ENCODE measurements around the gene SEC14L3.

SEC14L3 gene

GRCh38 chr22:30471616-30472318 is at the start of gene SEC14L3:
Gene SEC14L3, minus strand, starts transcription at chr22:30472017. Its CDS starts 59 bp downstream, at chr22:30471958.
- DNase-seq (ENCODE audit: low read depth in 2 of 2), result no peak

GRCh38 chr22:30519842-30520425 is 48.1 kb upstream of the SEC14L3 start:
- no peak for DNase-seq (ENCODE audit: low read depth in 2 of 2)

GRCh38 chr22:30516731-30517130 is 44.9 kb upstream of the SEC14L3 start:
- DNase-seq (ENCODE audit: low read depth in 2 of 2), result no peak

- DNase-seq (ENCODE audit: low read depth in 2 of 2), result no peak
Measured at GRCh38 chr22:30516273-30516672, 44.5 kb upstream of the SEC14L3 start.

GRCh38 chr22:30514252-30514651 is 42.4 kb upstream of the SEC14L3 start:
- DNase-seq (ENCODE audit: low read depth in 2 of 2), result no peak

GRCh38 chr22:30513462-30513861 is 41.6 kb upstream of the SEC14L3 start:
- no peak for DNase-seq (ENCODE audit: low read depth in 2 of 2)

GRCh38 chr22:30511911-30512310 is 40.1 kb upstream of the SEC14L3 start:
- DNase-seq (ENCODE audit: low read depth in 2 of 2), result no peak

GRCh38 chr22:30511109-30511508 is 39.3 kb upstream of the SEC14L3 start:
- no peak for DNase-seq (ENCODE audit: low read depth in 2 of 2)

GRCh38 chr22:30508216-30508615 is 36.4 kb upstream of the SEC14L3 start:
- DNase-seq (ENCODE audit: low read depth in 2 of 2), result no peak

GRCh38 chr22:30507670-30508069 is 35.9 kb upstream of the SEC14L3 start:
- DNase-seq (ENCODE audit: low read depth in 2 of 2), result no peak

- no peak for DNase-seq (ENCODE audit: low read depth in 2 of 2)
Measured at GRCh38 chr22:30506507-30506968, 34.7 kb upstream of the SEC14L3 start.

GRCh38 chr22:30503551-30503950 is 31.7 kb upstream of the SEC14L3 start:
- no peak for DNase-seq (ENCODE audit: low read depth in 2 of 2)

- no peak for DNase-seq (ENCODE audit: low read depth in 2 of 2)
Measured at GRCh38 chr22:30502911-30503310, 31.1 kb upstream of the SEC14L3 start.

GRCh38 chr22:30502153-30502552 is 30.3 kb upstream of the SEC14L3 start:
- no peak for DNase-seq (ENCODE audit: low read depth in 2 of 2)

GRCh38 chr22:30500628-30501027 is 28.8 kb upstream of the SEC14L3 start:
- DNase-seq (ENCODE audit: low read depth in 2 of 2), result no peak

GRCh38 chr22:30497466-30498150 is 25.8 kb upstream of the SEC14L3 start:
- DNase-seq (ENCODE audit: low read depth in 2 of 2), result no peak

- no peak for DNase-seq (ENCODE audit: low read depth in 2 of 2)
Measured at GRCh38 chr22:30495041-30495784, 23.4 kb upstream of the SEC14L3 start.

- DNase-seq (ENCODE audit: low read depth in 2 of 2), result no peak
Measured at GRCh38 chr22:30492144-30492543, 20.3 kb upstream of the SEC14L3 start.

- DNase-seq (ENCODE audit: low read depth in 2 of 2), result no peak
Measured at GRCh38 chr22:30491381-30491780, 19.6 kb upstream of the SEC14L3 start.

- DNase-seq (ENCODE audit: low read depth in 2 of 2), result no peak
Measured at GRCh38 chr22:30490399-30490798, 18.6 kb upstream of the SEC14L3 start.

- DNase-seq (ENCODE audit: low read depth in 2 of 2), result no peak
Measured at GRCh38 chr22:30488121-30488520, 16.3 kb upstream of the SEC14L3 start.

- DNase-seq (ENCODE audit: low read depth in 2 of 2), result no peak
Measured at GRCh38 chr22:30486661-30487115, 14.9 kb upstream of the SEC14L3 start.
